ENCODE data around the gene METTL13. TPM values are rescaled to one million over a fixed set of nuclear protein-coding genes. Genes with fewer than 3 reads are reported as not detected.

METTL13 gene
- total RNA-seq, 1 donor from 2014 or later, result 19.5 TPM

- no peak overlapping the region for H3K27ac Mint-ChIP-seq
- H3K4me1 Mint-ChIP-seq, result peaks cover 20% of the 10 kb centered on the region
- peaks cover 16% of the 10 kb centered on the region for H3K36me3 Mint-ChIP-seq
- Histone ChIP-seq H3K79me2 (ENCODE audit: low read depth) (peaks cover 40% of the 10 kb centered on the region), H3K9me3 (ENCODE audit: low read depth) (no peaks in the 10 kb centered on the region), H3K27ac (no peak overlapping the region), H3K4me3 (no peak overlapping the region), H2AFZ (replicated peaks) (no peak overlapping the region), H4K20me1 (ENCODE audit: low read depth) (no peaks in the 10 kb centered on the region), H3F3A (ENCODE audit: low read depth) (peaks cover 13% of the 10 kb centered on the region), H3K4me1 (peaks cover 3% of the 10 kb centered on the region), H3K9ac (no peak overlapping the region), H3K36me3 (peaks cover 3% of the 10 kb centered on the region), H3K4me2 (no peak overlapping the region), H3K27me3 (no peaks in the 10 kb centered on the region)
- H3K27me3 Mint-ChIP-seq (ENCODE audit: insufficient read depth, low read depth), result peaks cover 6% of the 10 kb centered on the region
- H3K4me3 Mint-ChIP-seq, result no peak overlapping the region
- DNase-seq (ENCODE audit: low spot score), result no peak
- no peak for TF ChIP-seq EZH2 (IDR thresholded peaks at IDR 0.05)
- no peak for TF ChIP-seq EZH2phosphoT487 (IDR thresholded peaks at IDR 0.05)
- no peak for TF ChIP-seq CTCF (IDR thresholded peaks at IDR 0.05)
- no peaks in the 10 kb centered on the region for H3K9me3 Mint-ChIP-seq
Measured at GRCh38 chr1:171784784-171785183, 3.3 kb downstream of the METTL13 start.

GRCh38 chr1:171785766-171786165 is 4.3 kb downstream of the METTL13 start:
- peaks cover 40% of the 10 kb centered on the region for H3K79me2 ChIP-seq (ENCODE audit: low read depth)
- no peak for DNase-seq (ENCODE audit: low spot score)
- no peak overlapping the region for H2AFZ ChIP-seq (replicated peaks)
- no peak overlapping the region for H3K27ac Mint-ChIP-seq
- H3K9me3 ChIP-seq (ENCODE audit: low read depth), result no peaks in the 10 kb centered on the region
- H3K27ac ChIP-seq, result no peak overlapping the region
- H3K9me3 Mint-ChIP-seq, result no peaks in the 10 kb centered on the region
- no peak overlapping the region for H3K4me3 ChIP-seq
- H3K4me2 ChIP-seq, result no peak overlapping the region
- TF ChIP-seq CTCF (IDR thresholded peaks at IDR 0.05) (no peak), EZH2phosphoT487 (IDR thresholded peaks at IDR 0.05) (no peak), EZH2 (IDR thresholded peaks at IDR 0.05) (no peak)
- H3K9ac ChIP-seq, result no peak overlapping the region
- H4K20me1 ChIP-seq (ENCODE audit: low read depth), result no peaks in the 10 kb centered on the region
- H3K36me3 ChIP-seq, result peaks cover 3% of the 10 kb centered on the region
- peaks cover 23% of the 10 kb centered on the region for H3K36me3 Mint-ChIP-seq
- H3K27me3 ChIP-seq, result no peaks in the 10 kb centered on the region
- peaks cover 3% of the 10 kb centered on the region for H3F3A ChIP-seq (ENCODE audit: low read depth)
- H3K27me3 Mint-ChIP-seq (ENCODE audit: insufficient read depth, low read depth), result peaks cover 6% of the 10 kb centered on the region
- no peak overlapping the region for H3K4me3 Mint-ChIP-seq
- H3K4me1 Mint-ChIP-seq, result peaks cover 20% of the 10 kb centered on the region
- peaks cover 3% of the 10 kb centered on the region for H3K4me1 ChIP-seq

GRCh38 chr1:171786534-171786933 is 5.1 kb downstream of the METTL13 start:
- DNase-seq (ENCODE audit: low spot score), result no peak
- Mint-ChIP-seq H3K9me3 (no peaks in the 10 kb centered on the region), H3K4me3 (no peak overlapping the region), H3K36me3 (peaks cover 26% of the 10 kb centered on the region), H3K27me3 (ENCODE audit: insufficient read depth, low read depth) (peaks cover 4% of the 10 kb centered on the region), H3K4me1 (peaks cover 19% of the 10 kb centered on the region), H3K27ac (no peak overlapping the region)
- no peaks in the 10 kb centered on the region for H3K9me3 ChIP-seq (ENCODE audit: low read depth)
- peaks cover 40% of the 10 kb centered on the region for H3K79me2 ChIP-seq (ENCODE audit: low read depth)
- no peaks in the 10 kb centered on the region for H4K20me1 ChIP-seq (ENCODE audit: low read depth)
- no peak overlapping the region for H2AFZ ChIP-seq (replicated peaks)
- H3K4me1 ChIP-seq, result peaks cover 3% of the 10 kb centered on the region
- peaks cover 3% of the 10 kb centered on the region for H3K36me3 ChIP-seq
- no peak overlapping the region for H3K27ac ChIP-seq
- TF ChIP-seq EZH2phosphoT487 (IDR thresholded peaks at IDR 0.05), result no peak
- no peak for TF ChIP-seq CTCF (IDR thresholded peaks at IDR 0.05)
- no peak for TF ChIP-seq EZH2 (IDR thresholded peaks at IDR 0.05)
- no peak overlapping the region for H3K4me3 ChIP-seq
- H3K9ac ChIP-seq, result no peak overlapping the region
- H3K4me2 ChIP-seq, result no peak overlapping the region
- no peaks in the 10 kb centered on the region for H3K27me3 ChIP-seq
- no peaks in the 10 kb centered on the region for H3F3A ChIP-seq (ENCODE audit: low read depth)

All from neural progenitor cell (in vitro differentiated cells).